Measurements from ENCODE around the gene ZNF200.
"Not testable (repeated sequence)": the region's sequence is repeated elsewhere in the genome, so short reads cannot be mapped to it uniquely, and the experiment has no call there.

ZNF200 gene

DNA sequence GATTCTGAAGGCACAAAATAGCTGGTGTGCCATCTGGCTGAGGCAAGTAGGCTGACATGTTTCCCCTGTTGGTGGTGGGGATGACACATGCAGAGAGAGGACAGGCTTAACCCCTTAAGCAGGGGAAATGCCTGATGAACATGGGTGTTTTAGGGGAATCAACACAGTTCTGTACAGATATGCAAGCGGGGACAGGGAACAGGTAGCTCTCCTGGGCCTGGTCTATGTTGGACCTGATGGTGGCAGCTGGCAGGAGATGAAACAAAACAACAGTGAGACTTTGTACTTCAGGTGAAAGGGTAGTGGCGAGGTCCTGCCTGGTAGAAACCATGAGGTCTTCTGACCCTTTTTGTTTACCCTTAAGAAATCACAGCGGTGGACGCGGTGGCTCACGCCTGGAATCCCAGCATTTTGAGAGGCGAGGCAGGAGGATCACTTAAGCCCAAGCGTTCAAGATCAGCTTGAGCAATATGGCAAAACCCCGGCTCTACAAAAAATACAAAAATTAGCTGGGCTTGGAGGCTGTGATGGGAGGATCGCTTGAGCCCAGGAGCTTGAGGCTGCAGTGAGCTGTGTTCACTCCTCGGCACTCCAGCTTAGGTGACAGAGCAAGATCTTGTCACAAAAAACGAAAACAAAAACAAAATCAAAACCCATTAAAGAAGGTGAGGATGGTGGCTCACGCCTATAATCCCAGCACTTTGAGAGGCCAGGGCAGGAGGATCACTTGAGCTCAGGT, 36.5 kb downstream of the ZNF200 start:
- no peak for DNase-seq (ENCODE audit: low spot score)

DNA sequence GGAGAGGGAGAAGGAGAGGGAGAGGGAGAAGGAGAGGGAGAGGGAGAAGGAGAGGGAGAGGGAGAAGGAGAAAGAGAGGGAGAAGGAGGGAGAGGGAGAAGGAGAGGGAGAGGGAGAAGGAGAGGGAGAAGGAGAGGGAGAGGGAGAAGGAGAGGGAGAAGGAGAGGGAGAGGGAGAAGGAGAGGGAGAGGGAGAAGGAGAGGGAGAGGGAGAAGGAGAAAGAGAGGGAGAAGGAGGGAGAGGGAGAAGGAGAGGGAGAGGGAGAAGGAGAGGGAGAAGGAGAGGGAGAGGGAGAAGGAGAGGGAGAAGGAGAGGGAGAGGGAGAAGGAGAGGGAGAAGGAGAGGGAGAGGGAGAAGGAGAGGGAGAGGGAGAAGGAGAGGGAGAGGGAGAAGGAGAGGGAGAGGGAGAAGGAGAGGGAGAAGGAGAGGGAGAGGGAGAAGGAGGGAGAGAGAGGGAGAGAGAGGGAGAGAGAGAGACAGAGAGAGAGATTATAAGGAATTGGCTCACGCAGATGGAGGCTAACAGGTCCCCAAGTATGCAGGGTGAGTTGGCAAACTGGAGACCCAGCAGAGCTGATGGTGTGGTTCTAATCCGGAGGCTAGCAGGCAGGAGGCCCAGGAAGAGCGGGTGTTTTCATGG, 37.1 kb downstream of the ZNF200 start:
- not testable (repeated sequence) for DNase-seq (ENCODE audit: low spot score)

DNA sequence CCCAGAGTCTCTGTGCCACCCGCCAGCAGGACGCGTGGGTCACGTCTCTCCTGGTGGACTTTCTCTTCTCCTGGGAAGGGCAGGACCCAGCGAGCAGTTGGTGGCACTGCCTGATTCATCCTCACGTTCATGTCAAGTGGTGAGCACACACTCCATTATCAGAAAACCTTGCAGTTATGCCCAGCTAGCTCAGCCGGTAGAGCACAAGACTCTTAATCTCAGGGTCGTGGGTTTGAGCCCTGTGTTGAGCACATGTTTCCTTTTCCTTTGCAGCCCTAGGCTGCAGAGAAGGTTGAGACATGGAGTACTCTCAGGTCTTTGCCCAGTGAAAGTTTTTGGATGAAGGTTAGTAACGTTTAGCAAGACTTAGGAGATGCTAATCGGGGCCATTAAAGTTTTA, 39.0 kb downstream of the ZNF200 start:
- DNase-seq (ENCODE audit: low spot score) = no peak

DNA sequence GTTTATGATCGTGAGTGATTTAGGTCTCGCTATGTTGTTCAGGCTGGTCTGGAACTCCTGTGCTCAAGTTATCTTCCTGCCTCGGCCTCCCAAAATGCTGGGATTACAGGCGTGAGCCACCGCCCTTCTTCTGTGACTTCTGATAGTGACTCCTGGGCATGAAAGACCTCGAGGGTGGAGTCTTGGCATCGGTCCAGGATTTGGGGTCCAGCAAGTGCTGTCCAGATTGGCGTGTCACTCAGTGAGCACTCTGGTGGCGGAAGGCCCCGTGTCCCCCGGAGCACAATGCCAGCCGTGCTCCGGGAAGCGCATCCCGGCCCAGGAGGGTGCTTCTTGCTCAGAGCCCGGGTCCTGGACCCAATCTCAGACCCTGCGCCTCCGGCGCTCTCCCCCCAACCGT, 40.2 kb downstream of the ZNF200 start:
- no peak for DNase-seq (ENCODE audit: low spot score)

DNA sequence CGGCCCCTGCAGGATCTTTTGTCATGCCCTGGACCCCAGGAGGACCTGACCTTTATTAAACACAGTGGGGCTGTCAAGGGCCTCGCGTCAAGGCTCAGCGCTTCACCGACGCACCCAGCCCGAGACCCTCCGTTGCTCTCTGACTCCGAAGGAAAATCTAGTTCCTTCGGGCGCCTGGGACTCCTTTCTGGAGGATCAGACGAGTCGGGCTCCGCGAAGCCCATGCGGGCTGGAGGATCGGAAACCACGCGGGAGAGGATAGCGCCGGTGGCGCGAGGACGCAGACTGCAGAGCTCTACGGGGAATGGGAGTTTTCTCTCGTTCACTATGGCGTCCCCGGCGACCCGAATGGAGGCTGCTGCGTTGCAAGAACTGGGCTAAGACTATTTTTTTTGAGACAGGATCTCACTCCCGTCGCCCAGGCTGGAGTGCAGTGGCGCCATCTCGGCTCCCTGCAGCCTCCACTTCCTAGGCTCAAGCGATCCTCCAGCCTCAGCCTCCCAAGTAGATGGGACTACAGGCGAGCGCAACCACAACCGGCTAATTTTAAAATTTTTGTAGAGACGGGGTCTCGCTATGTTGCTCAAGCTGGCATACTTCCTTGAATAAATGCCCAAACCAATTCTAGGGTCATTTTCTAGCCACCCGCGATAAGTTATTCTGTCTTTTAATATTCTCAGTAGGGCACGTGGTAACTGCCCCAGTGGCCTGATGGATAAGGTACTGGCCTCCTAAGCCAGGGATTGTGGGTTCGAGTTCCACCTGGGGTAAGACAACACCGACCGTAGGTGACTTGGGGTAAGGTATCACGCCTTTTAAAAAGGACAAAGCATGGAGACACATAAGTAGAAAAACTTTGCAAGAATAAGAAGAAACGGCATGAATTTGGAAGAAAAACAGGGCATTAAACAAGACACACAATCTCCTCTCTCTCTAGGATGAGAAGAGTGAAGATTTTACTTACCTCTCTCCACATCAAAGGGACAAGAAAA, 41.4 kb downstream of the ZNF200 start:
- DNase-seq (ENCODE audit: low spot score) = no peak

DNA sequence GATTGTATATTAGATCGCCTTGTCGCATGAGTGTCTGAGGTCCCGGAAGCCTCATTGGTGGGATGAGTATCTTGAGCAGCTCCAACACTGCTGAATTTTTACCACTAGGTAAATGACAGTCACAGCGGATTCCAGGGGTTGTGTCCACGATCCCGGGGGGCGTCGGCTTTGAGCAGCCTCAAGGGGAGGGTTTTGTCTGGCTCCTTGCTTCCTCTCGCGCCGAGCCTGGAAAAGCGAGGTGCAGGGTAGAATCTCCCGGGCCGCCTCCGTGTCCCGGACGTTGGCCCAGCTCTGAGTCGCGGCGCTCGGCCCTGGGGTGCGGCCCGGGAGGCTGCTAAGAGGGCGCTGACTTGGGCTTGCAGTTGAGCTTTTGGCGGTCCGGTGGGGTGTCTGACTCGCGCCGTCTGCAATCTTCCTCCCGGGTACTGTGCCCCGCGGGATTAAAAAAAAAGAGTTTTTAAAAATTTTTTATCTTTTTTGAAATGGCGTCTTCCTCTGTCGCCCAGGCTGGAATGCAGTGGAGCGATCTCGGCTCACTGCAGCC, 42.4 kb downstream of the ZNF200 start:
- no peak for DNase-seq (ENCODE audit: low spot score)

DNA sequence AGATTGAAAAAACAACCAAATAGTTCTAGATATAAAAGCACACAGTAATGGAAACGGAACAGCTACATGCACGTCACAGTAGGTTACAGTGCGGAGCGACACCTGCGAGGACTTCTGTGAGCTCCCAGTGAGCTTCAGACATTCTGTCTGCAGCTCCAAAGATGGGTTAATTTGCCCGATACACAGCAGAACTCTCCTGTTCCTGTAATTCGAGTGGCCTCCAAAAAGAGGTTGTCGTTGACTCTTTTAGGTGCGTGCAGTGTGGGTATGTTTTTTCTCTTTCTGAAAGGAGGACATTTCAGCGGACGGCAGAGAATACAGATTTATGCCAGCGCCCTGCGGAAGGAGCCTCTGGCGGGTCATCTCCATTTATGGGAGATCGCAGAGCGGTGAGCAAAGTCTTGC, 44.0 kb downstream of the ZNF200 start:
- DNase-seq (ENCODE audit: low spot score) = peak; percentile 20

DNA sequence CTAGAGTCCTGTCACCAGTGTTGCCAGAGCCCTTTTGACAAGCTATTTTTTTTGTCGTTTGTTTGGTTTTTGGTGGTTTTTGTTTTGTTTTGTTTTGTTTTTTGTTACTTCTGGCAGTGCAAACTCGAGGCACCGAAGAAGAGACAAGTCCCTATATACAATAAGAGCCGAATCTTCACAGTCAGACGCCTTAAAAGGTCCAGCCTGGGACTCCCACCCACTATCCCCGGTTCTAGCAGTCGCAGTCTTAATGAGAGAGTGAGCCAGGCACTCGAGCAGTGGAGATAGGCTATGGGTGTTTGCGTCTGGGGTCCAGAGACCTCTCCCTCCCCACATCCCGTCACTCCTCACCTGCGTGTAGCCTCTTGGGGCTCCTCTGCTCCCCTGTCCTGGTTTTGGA, 45.1 kb downstream of the ZNF200 start:
- no peak for DNase-seq (ENCODE audit: low spot score)

DNA sequence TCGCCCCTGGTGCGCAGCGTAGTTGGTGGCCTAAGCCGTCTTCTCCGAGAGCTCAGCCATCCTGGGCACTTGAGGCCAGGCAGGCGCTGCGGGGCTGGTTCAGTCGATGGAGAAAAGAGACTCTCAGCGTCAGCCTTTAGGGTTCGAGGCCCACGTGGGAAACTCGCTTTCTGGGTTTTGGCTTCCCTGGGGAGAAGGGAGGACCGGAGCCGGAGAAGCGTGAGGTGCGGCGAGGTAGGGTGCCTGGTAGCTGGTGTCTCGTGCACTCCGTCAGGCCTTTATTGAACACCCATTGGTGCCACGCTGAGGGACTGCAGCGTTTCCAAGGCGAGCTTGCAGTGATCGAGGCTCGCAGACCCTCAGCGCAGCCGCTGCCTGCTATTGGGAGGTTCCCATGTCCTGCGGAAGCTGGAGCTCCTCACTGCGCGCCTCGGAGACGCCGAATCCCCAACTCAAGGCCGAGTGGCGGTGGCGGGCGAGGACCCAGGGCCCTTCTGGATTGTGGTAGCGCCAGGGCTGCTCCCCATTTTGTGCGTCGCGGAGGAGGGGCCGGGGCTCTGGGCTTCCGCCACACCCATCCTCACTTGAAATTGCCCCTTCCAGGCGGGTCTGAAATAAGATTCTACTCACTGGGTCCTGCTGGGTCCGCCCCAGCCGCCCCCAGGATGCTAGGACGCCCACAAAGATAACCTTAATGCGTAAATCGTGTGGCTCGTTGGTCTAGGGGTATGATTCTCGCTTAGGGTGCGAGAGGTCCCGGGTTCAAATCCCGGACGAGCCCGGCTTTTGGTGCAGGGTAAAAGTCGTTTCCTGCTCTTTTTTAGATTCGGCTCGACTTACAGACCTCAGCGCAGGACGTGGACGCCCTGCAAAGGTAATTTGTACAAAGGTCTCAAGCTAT, 45.8 kb downstream of the ZNF200 start:
- DNase-seq (ENCODE audit: low spot score) = no peak

DNA sequence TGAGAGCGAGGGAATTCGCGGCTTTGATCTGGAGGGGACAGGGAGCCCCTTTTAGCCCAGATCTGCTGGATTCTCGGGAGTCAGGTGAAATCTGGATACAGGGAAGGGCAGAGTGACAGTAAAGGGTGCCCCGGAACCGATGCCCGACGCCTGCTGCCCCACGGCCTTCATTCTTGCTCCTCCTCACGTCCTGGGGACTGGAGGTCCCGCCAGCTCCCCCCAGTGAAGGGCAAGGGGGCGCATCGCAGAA, 46.4 kb downstream of the ZNF200 start:
- DNase-seq (ENCODE audit: low spot score) = no peak

DNA sequence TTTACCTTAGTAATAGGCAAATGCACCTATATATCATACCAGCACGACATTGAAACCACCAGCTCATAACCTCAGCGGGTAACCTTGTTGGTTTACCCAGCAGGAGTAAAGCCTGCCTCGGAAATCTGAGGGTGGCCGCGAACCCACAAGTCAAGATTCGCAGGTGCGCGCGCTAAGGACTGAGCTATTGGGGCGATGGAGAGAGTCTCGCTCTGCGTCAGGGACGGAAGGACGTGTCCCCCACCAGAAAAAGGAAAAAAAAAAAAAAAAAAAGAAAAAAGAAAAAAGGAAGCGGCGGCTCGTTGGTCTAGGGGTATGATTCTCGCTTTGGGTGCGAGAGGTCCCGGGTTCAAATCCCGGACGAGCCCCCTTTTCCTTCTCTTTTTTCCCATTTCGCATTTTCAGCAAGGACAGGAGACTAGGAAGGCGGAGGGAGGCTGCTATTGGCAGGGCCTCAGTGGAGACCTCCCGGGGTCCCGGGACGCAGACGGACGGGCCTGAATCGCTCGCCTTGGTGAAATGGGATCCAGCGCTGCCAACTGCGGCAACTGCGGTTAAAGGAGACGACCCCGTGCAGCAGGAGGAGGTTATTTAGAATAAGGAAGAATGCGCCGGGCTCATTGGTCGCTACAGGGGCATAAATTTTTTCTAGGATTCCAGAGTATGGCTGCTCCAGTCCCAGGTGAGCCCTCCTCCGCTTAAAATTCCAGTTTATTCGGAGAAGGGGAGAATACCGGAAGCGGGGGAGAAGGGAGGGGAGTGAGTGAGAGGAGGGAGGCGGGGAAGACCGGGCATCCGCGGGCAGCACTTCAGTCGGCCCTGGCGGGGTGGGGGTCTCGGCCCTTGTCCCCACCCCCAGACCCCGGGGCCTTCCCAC, 46.9 kb downstream of the ZNF200 start, which contains the start of gene OR1F1:
TSS of gene OR1F1 (plus strand) at position 407 of the 877 bp plus-strand sequence.
- DNase-seq (ENCODE audit: low spot score) = no peak

DNA sequence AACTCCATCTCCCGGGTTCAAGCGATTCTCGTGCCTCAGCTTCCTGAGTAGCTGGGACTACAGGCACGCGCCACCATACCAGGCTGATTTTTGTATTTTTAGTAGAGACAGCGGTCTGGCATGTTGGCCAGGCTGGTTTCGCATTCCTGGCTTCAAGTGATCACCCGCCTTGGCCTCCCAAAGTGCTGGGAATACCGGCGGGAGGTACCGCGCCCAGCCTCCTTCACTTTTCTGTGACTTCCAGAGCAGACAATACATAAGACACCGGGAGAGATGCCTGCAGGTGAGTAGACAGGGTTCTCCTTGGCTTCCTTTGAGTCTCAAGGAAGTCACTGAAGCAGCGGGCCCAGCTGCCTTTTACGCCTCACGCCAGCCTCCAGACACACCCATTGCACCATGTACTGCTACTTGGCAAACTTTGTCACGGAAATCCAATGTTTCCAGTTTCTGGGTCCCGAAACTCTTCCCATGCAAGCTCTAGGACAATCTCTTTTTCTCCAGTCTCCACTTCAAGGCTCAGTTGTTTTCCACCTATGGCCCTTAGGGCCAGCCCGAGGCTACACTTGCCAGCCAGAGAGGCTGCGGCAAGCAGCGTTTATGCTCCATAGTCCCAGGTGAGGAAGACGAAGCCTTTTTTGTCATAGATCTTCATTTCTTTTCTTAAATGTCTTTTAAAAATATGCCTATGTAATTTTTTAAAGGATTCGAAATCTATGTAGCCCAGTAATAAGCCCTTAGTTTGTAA, 47.8 kb downstream of the ZNF200 start:
- DNase-seq (ENCODE audit: low spot score) = no peak

DNA sequence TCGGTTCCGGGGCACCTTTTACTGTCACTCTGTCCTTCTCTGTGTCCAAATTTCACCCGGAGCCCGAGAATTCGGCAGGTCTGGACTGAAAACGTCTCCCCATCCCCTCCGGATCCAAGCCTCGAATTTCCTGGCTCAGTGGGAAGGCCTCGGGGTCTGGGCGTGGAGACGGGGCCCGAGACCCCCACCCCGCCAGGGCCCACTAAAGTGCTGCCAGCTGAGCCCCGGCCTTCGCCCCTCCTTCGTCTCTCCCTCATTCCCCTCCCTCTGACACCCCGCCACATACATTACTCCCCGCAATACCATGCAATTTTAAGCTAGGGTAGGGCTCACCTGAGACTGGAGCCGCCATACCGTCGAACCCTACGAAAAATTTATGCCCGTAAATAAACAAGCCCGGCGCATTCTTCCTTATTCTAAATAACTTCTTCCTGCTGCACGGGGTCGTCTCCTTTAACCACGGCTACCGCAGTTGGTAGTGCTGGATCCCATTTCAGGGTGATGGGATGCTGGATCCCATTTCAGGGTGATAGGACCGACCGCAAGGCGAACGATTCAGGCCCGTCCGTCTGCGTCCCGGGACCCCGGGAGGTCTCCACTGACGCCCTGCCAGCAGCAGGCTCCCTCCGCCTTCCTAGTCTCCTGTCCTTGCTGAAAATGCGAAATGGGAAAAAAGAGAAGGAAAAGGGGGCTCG, 51.4 kb downstream of the ZNF200 start:
- no peak for DNase-seq (ENCODE audit: low spot score)

DNA sequence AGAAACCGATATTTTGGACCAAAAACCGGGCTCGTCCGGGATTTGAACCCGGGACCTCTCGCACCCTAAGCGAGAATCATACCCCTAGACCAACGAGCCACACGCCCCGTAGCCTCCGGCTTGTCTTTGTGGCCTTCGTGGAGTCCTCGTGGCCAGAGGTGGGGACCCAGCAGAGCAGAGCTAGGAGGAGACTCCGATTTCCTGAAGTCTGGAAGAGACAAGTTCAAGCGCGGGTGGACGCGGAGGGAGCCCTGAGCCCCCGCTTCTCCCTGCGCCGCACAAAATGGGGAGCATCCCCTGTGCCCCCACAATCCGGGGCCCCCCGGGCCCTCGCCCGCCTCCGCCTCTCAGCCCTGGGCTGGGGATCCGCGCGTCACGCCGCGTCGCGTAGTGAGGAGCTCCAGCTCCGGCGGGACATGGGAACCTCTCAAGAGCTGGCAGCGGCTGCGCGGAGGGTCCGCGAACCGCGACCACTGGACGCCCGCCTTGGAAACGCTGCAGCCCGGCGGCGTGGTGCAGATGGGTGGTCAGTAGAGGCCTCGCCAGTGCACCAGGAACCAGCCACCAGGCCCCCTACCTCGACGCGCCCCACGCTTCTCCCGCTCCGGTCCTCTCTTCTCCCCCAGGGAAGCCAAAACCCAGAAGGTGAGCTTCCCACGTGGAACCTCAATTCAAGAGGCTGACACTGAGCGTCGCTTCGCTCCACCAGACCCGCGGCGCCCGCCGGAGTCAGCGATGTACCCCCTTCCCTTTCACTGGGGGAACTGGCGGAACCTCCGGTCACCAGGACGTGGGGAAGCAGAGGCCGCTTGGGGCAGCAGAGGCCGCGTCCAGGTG, 52.1 kb downstream of the ZNF200 start:
- peak; percentile 18 for DNase-seq (ENCODE audit: low spot score)

DNA sequence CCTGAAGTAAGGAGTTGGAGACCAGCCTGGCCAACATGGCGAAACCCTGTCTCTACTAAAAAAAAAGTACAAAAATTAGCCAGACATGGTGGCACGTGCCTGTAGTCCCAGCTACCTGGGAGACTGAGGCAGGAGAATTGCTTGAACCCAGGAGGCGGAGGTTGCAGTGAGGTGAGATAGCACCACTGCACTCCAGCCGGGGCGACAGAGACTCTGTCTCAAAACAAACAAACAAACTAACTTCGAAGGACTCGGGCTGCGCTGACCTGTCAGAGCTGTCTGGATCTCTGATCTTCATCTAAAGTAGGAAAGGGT, 52.7 kb downstream of the ZNF200 start:
- not testable (repeated sequence) for DNase-seq (ENCODE audit: low spot score)

DNA sequence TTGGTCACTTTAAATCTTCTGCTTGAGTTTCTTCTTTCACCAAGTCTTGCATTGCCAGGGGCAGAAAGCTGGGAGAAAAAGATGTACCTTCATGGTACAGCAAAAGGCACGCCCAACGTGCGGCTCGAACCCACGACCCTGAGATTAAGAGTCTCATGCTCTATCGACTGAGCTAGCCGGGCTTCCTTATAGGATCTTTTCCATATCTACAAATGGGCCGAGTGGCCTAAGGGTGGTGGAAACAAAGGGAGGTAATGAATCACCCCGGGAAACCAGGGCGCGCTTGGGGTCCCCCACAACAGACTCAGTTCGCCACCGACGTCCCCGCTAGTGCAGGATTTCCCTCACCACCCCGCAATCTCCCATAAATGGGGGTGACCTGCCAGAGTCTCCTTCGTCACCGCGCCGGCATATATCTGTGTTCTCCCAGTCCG, 54.5 kb downstream of the ZNF200 start:
- no peak for DNase-seq (ENCODE audit: low spot score)

DNA sequence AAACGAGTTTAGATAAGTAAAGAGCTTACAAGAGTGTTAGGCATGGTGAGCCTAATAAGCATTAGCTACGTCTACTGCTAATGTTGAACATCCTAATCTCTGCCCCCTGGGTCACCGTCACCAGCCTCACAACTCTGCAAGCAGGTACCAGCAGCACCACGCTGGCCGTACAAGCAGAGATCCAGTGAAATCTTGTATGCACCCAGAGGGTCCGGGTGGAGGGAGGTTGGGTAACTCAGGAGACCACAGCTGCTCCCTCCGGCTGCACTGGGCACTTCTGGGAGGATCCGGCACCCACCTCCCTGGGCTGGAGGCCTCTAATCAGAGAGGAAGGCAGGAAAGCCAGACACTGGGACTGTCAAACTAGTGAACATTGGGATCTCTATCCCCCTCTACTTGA, 55.3 kb downstream of the ZNF200 start:
- no peak for DNase-seq (ENCODE audit: low spot score)
